Erythroblast (primary cell): ENCODE results near the gene CRHBP.

ENCODE experiments used
- DNase-seq, 2 experiments: peaks; one replicate each; lab custom pipeline; 2025; lab: John Stamatoyannopoulos, UW
- GATA1 ChIP-seq: IDR thresholded peaks from 2 replicates; pipeline ENCODE4 v1.6.1; 2011; ENCODE audit warnings: low read depth, mild to moderate bottlenecking, control low read depth, low read length, moderate library complexity
- POLR2A ChIP-seq: IDR thresholded peaks from 2 replicates; pipeline ENCODE4 v1.6.1; 2011; ENCODE audit warnings: mild to moderate bottlenecking, low read length

The CRHBP gene

DNA sequence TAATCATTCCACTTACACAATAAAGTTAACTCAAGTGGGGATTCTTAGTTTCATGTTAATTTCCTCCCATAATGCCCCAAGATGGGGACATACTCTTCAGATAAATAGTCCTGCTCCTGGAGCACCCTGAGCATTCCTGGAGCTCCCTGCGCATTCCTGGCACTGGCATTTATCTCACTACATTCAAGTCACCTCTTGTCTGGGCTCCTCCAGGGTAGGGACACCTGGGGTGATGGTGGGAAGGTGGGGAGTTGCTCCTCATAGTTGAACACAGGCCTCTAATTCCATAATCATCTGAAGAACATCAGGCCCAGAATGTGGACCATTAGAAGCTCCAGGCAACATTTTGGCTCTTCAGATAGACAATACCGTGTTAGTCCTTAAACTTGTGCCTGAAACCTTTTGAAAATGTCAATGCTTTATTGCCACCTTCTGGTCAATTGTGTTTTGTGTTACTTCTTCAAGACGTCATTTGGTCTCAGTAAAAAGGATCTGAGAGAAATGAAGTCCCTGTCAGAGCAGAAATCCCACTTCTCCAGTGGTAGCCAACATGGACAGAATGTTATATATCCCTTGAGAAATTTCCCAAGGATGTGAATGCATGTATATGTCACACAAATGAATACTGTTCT lies 63.2 kb downstream of the CRHBP start:
- TF ChIP-seq GATA1: no peak
- TF ChIP-seq POLR2A: no peak
- DNase-seq: peak; percentile 74 to 79

DNA sequence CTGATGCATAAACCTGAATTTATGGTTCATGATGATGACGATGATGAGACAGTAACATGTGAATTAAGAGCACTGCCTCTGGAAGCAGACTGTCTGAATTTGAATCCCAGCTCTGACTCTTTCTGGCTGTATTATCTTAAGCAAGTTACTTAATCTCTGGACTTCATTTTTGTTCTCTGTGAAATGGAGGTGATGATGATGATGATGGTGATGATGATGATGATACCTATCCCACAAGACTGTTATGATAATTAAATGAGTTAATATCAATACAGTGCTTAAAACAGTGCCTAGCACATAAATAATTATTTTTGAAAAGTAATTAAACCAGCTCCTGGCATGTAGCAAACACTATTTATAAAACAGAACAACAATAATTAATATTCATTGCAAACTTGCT lies 64.1 kb downstream of the CRHBP start:
- no peak for TF ChIP-seq POLR2A
- TF ChIP-seq GATA1: no peak
- no peak for DNase-seq

DNA sequence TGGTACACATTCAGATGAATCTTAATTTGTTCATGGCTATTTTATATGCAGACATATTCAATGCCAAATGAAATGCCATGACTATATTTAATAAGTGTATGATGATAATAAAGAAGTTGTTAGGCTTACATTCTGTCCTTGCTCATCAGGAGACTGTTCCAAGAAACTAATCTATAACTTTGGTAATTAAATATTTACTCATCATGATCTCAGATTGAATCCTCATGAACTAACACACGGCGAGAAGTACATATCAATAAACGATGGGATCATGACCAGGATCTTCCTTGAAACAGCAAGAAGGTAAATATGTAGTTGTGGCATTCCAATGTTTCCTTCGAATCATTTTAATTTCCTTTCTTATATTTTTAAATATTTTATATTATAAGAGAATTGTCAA lies 64.8 kb downstream of the CRHBP start:
- no peak for TF ChIP-seq GATA1
- TF ChIP-seq POLR2A: no peak
- DNase-seq: no peak
